GM23338 (cell line): ENCODE results near the gene DNAAF9.

Experiments
- CREB1 ChIP-seq: fragments of 250-450 bp; sonication (Bioruptor Pico); IDR thresholded peaks from 2 replicates; pipeline ENCODE4 v1.5.0; 2020; ENCODE audit warnings: low read depth, mild to moderate bottlenecking, moderate library complexity
- CTCF ChIP-seq, 2 experiments: fragments of 200-600 bp in 1 of 2; sonication (generic) in 1 of 2; conservative IDR thresholded peaks; 2 replicates each; pipeline versions ENCODE4 v1.5.1 to v1.6.1; 2016 to 2017; ENCODE audit warnings: antibody characterized with exemption in 2 of 2, low read depth in 2 of 2, mild to moderate bottlenecking in 2 of 2, moderate library complexity in 1 of 2
- EZH2 ChIP-seq: fragments of 200-600 bp; sonication (generic); IDR thresholded peaks from one replicate; pipeline ENCODE4 v1.8.0; 2017; ENCODE audit warnings: antibody characterized with exemption, mild to moderate bottlenecking, low read depth; ENCODE audit not compliant: unreplicated experiment
- EZH2phosphoT487 ChIP-seq: fragments of 200-600 bp; sonication (generic); IDR thresholded peaks from one replicate; pipeline ENCODE4 v1.8.1; 2018; ENCODE audit warnings: antibody characterized with exemption; ENCODE audit not compliant: unreplicated experiment
- JUNB ChIP-seq: IDR thresholded peaks from one replicate; pipeline ENCODE4 v1.6.1; 2016; ENCODE audit warnings: antibody characterized with exemption; ENCODE audit not compliant: unreplicated experiment
- NANOG ChIP-seq: IDR thresholded peaks from 2 replicates; pipeline ENCODE4 v1.6.1; 2016; ENCODE audit warnings: antibody characterized with exemption, borderline replicate concordance
- POLR2AphosphoS5 ChIP-seq: IDR thresholded peaks from 2 replicates; pipeline ENCODE4 v1.6.1; 2016; ENCODE audit warnings: antibody characterized with exemption, low read depth
- REST ChIP-seq: IDR thresholded peaks from one replicate; pipeline ENCODE4 v1.6.1; 2018; ENCODE audit warnings: antibody characterized with exemption; ENCODE audit not compliant: unreplicated experiment
- ZNF331 ChIP-seq: fragments of 250-450 bp; sonication (Bioruptor Pico); IDR thresholded peaks from 2 replicates; pipeline ENCODE4 v1.5.0; 2020; ENCODE audit warnings: low read depth, mild to moderate bottlenecking, moderate library complexity

- TF ChIP-seq CTCF (conservative IDR thresholded peaks at IDR 0.05; ENCODE audit: low read depth in 2 of 2) = no peak
- no peak for TF ChIP-seq POLR2AphosphoS5
- no peak for TF ChIP-seq REST
- no peak for TF ChIP-seq JUNB
- TF ChIP-seq EZH2 = no peak
- no peak for TF ChIP-seq EZH2phosphoT487
- no peak for TF ChIP-seq CREB1 (CRISPR knock-in tag)
- no peak for TF ChIP-seq ZNF331 (CRISPR knock-in tag)
- no peak for TF ChIP-seq NANOG
These were observed 3.0 kb upstream of the DNAAF9 start for GRCh38 chr20:3410464-3410863.
